Hematopoietic multipotent progenitor cell treated with erythropoietin and hydrocortisone succinate and interleukin-3 and kit ligand, for 17 days (in vitro differentiated cells): ENCODE results near the gene TCL1A.
"Not testable (repeated sequence)": the region's sequence is repeated elsewhere in the genome, so short reads cannot be mapped to it uniquely, and the experiment has no call there.

ENCODE experiments used
- DNase-seq: peaks from one replicate; pipeline ENCODE4 v3.0.0-alpha.2; 2015; ENCODE audit warnings: low spot score

The TCL1A gene

DNA sequence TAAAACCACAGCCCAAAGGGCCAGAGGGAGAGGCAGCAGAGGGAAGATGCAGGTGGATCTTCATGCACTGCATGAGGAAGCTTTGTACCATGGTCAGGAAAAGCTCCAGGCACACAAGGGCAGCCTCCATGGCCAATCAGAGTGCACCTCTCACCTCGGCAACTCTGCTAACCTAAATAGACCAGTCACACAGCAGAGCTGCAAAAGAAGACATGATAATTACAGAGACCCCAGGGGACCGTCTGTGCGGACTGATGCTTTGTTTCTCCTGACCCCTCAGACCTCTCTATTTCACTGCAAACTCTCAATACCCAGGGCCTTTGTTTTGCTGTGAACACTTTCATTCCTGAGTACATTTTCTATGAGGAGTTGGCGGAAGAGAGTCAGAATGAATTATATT, 38.4 kb downstream of the TCL1A start:
- no peak for DNase-seq

DNA sequence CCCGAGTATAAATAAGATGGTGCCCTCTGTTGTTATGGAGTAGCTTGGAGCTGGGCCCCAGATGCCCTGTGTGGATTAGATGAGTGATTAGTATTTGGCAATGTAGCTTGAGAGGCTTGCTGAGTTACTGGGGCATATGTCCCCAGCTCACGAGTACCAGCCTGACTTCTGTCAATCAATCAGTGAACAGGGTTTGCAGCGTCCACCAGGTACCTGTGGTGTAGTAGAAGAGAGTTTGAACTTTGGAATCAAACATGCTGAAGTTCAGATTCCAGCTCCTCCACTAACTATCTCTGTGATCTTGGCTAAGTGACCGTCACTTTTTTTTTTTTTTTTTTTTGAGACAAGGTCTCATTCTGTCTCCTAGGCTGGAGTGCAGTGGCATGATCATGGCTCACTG, 39.3 kb downstream of the TCL1A start:
- DNase-seq = no peak

DNA sequence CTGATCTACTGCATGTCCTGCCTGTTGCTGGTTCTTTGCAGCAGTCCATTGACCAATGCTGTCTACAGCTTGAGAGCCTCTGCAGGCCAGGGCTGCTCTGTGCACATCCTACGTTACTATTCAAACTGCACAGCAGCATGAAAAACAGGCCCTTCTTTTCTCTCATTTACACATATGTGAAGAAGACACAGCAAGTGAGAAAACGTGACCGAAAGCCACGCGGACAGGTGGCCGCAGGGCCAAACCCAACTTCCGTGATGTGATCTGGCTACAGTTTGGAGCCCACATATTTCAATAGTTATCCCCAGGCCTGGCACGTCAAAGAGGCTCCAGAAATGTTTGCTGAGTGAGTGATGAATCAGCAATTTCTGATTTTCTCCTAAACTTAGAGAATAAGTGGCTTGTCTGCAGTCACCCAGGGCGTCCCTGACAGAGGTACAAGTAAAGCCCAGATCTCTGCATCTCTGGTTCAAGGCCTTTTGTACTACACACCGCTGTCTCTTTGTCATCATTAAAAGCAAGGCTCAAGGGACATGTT, 45.6 kb downstream of the TCL1A start:
- no peak for DNase-seq

DNA sequence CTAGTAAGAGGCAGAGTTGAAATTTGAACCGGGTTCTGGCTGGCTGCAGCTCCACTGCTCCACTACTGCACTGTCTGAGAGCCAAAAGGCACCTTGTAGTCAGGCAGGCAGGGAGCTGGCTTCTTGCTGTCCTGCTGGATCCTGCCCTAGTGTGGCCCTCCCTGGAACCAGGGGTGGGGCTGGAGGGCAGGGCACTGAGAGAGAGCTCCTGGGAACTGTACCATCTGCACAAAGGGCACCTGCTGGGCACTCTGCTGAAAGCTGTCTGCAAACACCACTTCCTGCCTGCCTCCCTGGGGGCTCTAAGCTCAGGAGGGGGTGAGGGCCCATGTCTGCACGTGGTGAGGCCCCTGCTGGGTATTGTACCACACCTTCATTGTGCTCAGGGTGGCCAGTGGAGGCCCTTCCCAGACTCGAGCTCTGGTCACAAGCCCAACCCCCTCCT, 46.7 kb downstream of the TCL1A start:
- DNase-seq = no peak

DNA sequence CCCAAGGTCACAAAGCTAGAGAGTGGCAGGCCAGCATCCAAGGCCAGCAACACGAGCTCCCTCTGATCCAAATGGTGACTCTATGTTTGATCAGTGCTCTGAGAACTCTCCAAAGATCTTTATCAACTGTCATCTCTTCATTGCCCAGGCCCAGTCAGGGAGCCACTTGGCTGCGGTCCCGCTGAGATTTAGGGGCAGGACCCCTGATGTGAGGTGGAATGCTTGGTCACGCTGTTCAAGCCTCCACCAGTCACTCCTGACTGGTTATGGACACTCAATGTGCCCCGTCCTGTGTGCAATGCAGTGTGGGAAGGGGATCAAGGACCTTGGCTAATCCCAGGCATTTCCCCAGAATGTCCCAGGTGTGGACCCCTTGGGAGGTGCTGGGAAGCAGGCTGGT, 47.5 kb downstream of the TCL1A start:
- DNase-seq = no peak

DNA sequence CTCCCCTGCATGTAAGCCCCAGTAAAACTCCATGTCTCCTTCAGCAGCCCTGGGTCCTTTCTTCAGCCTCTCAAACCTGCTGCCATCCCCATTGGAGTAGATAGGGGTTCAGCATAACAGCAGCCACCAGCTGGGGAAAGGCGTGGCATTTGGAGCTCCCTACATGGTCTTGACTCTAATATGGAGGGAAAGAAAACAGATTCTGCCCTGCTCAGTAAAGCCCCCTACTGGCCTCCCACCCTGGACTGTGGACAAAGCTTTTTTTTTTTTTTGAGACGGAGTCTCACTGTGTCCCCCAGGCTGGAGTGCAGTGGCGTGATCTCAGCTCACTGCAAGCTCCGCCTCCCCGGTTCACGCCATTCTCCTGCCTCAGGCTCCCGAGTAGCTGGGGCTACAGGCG, 48.4 kb downstream of the TCL1A start:
- DNase-seq = not testable (repeated sequence)

DNA sequence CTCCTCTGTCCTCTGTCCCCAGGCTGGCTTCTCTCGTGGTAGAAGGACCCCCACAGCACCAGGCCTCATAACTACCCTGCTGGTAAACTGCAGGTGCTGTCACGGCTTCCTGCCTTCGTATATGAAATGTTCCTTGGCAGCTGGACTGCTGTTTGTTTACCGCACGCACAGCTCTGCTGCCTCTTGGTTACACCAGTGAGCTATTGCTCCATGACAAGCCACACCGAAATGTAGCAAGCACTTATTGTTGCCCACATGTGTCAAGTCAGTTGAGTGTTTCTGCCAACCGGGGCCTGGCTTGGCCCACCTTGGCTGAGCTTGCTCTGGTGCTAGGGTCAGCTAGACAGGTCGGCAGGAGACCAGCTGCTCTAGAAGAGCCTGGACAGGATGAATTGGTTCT, 49.4 kb downstream of the TCL1A start:
- no peak for DNase-seq

DNA sequence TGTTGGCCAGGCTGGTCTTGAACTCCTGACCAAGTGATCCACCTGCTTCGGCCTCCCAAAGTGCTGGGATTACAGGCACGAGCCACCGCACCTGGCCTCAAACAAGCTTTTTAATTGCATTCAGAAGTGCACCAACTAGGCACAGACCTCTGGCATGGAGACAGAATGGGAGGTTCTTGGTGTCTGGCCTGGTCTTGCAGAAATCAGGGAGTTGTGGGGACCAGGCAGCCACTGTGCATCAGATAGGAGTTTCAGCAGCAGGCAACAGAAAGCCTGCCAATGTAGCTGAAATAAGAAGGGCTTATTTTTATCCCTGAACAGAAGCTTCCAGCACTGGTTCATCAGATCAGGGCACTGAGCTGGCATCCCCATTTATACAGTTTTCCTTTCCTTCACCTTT, 49.9 kb downstream of the TCL1A start:
- DNase-seq = no peak

DNA sequence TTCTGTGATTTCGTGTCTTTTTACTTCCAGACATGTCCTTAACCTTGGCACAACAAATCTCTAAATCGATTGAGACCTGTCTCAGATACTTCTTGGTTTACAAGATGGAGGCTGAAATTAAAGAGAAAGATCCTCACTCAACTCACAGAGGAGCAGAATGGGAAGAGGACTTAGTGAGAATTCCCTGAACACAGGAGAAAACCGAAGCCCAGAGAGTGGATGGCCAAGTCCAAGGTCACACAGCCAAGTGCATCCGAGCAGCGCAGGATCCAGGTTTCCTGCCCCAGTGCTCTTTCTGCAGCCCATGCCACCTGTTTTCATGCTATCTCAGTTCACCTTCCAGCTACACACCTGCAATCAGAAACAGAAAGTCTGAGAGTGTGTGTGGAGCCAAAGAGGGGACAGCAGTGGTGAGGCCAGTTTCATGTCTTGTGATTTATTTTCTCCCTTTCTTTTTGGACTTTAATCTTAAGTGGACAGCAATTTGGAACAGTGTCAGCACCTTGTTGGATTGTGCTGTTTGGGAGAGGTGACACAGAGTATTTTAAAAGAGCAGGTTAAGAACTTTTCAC, 50.6 kb downstream of the TCL1A start:
- DNase-seq = no peak

DNA sequence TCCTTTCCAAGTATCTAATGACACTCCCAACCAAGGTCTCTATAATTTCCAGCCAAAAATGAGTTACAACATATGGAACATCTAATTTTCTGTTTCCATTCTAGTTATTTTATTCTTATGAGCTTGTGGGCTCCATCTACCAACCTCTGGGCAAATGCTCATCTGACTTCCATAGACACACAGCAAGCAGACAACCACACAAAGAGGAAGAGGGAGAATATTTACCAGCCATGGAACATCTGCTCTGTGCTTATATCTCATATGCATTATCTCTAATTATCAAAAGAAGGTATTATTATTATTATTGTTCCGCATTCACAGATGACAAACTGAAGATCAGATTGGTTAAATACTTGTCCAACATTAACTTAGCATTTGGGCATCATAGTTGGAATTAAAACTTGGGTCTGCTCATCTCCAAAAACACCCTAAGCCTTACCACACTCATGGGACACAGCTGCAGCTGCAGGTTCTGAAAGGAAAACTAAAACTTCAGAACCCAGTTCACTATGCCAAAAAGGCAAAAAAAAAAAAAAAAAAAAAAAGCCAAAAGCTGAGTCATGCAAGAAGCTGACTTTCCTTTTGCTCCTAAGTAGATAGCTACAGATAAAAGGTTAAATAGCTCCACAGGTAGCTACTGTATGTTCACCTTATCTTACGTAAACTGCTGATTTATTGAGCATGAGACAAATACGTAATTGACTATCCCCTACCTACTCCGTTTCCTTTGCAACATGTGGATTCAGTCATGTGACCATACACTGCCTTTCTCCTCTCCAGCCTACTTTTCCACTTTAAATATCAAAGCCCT, 51.3 kb downstream of the TCL1A start:
- no peak for DNase-seq

DNA sequence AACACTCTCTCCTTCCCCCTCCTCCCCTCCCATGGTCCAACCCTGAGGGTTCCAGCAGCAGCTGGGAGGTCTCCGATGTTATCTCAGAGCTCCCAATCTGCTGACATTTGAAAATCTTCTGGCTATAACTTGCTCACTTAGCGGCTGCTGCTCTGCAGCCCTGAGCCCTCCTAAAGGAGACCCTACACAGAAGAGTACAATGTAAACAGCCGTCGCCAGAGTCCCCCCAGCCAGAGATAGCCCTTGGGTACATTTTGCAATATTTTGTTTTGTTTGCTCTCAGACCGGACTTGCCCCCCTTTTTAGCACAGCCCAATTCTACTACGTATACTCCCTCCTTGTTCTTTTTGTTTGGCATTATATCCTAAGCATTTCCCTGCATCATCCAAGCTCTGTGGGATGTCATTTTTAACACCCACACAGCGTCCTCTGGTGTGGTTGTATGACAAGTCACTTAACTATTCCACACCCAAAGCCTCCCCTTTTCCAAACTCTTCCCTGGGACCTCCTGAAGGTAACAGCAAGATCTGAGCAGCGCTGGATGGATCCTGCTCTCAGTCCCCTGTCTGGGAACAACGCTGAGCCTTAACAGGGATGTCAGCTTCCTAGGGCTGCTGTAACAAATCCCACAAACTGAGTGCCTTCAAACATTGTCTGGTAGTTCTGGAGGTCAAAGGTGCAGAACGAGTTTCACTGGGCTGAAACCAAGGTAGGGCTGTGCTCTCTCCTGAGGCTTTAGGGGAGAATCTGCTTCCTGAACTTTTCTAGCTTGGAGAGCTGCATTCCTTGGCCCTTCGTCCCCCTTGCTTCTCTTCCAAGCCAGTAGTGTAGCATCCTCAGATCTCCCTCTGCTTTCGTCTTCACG, 53.0 kb downstream of the TCL1A start:
- DNase-seq = no peak

DNA sequence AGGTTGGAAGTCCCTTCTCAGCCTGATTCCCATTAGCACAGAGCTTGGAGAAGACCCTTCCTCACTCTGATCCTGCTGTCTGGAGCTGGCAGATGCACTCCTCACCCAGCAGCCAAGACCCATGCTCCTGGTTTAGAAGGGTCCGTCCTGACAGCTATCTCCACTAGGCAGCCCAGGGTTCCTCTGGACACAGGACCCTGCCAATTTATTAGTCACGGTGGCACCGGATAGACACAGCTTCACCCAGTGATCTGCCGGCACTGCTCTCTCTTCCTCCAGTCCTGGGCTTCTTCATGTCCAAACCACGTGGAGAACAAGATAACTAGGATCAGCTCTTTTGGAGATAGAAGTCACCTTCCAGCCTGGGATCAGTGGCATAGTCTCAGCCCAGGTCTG, 53.9 kb downstream of the TCL1A start:
- DNase-seq = no peak
